C4-2B (cell line): ENCODE measurements around the gene TRIM10.

Experiments
- H3K27ac ChIP-seq: fragments of 450-650 bp; 2 replicates; pipeline ENCODE4 v1.5.1; 2017
- CTCF ChIP-seq: fragments of 450-650 bp; conservative IDR thresholded peaks from 2 replicates; pipeline ENCODE4 v1.5.1; 2017; ENCODE audit warnings: mild to moderate bottlenecking
- ZFX ChIP-seq: fragments of 450-650 bp; IDR thresholded peaks from 2 replicates; pipeline ENCODE4 v1.6.1; 2017

Gene TRIM10

GRCh38 chr6:30156774-30157173, 4.2 kb downstream of the TRIM10 start:
- H3K27ac ChIP-seq, result no peak overlapping the region

DNA sequence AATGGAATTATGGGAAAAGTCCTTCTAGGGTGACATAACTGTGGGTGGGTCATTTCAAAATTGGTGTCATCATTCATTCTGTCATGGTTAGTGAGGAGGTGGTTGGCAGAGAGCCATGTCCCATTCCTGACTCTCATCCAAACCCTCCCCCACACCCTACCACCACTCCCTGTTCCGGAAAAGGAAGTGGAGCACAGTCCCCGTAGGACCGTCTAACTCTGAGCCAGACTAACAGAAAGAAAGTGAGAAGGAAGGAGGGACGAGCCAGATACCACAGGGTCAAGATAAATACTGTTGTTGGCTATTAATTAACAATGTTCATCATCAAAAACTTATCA, 4.8 kb downstream of the TRIM10 start:
- H3K27ac ChIP-seq, result no peak overlapping the region
- TF ChIP-seq ZFX, result no peak
- no peak for TF ChIP-seq CTCF

More at GRCh38 chr6:30156774-30157173, 4.2 kb downstream of the TRIM10 start:
- TF ChIP-seq ZFX, result no peak
- TF ChIP-seq CTCF, result no peak

DNA sequence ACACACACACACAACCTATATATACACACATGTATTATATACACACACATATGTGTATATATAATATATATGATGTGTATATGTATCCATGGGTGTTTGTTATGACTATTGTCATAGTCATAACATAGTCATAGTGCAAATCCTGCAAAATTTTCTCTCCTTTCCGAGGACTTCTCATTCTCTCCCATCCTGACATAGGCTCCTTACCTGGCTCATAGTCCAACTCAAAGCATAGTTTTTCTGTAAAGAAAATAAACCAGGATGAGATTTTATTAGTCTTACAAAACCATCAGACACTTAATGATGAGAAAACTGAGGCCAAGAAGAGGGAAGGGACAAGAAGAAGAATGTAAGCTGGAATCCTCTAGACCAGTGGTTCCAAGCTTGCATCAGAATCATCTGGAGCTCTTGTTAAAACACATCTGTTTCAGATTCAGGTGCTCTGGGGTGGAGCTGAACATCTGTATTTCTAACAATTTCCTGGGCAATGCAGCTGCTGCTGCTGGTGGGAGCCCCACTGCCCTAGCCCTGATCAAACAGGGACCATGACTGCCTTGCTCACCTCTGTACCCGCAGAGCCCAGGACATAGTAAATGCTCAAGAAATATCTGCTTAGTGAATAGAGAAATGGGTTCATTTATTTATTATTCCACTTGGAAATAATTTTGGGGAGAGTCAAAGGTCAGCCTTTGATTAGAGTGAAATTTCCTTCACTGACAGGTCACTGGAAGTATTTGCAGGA, 5.3 kb downstream of the TRIM10 start:
- no peak overlapping the region for H3K27ac ChIP-seq
- no peak for TF ChIP-seq CTCF

GRCh38 chr6:30154709-30155519, 6.1 kb downstream of the TRIM10 start:
- H3K27ac ChIP-seq, result no peak overlapping the region
- TF ChIP-seq CTCF, result no peak
- no peak for TF ChIP-seq ZFX

DNA sequence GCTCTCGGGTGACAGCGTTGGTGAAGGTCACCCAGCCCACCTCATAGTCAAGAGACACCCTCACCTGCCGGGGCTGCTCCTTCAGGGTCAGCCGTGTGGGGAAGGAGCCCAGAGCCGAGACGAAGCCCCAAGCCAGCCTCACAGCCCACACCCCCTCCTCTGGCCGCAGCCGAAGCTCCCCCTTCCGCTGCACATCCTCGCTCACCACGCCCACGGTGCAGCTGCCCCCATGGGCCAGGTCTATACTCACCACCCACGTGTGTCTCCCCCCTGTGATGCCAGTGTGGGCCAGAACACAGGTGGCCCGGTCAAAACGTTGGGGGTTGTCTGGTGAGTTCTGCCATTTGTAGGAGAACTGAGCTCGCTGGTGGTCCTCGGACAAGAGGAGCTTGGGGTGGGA, 7.0 kb downstream of the TRIM10 start:
- no peak for TF ChIP-seq ZFX
- no peak for TF ChIP-seq CTCF
- H3K27ac ChIP-seq, result no peak overlapping the region

DNA sequence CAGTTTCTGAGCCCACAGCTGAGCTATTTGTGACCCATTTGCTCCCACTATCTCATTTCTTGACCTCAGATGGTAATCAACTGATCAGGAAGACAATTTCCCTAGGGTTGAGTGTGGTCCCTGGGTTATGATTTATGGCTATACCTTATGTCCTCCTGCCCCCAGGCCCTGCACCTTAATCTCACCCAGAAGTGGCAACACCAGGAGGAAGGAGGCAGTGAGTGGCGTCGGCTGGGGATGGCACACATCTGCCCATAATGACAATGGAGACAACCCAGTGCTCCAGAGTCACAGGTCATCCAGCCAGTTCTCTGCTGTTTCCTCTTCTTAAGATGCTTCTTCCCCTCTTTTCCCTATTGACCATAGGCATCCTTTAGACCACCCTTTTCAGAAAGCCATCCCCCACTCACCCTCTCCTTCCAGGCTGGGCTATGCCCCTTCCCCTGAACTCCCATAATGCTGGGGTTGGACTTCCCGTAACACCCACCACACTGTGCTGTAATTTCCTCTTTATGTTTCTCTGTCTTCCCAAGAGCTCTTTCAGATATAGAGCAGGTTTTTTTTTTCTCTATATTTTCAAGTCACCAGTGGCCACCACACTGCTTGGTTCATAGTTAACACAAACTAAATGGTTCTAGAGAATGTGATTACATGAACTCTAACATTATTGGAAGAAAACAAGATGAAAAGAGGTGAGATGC, 8.0 kb downstream of the TRIM10 start:
- TF ChIP-seq CTCF (no peak), ZFX (no peak)
- H3K27ac ChIP-seq, result no peak overlapping the region
